ENCODE data around the gene GPRC5D. TPM values are rescaled to one million over a fixed set of nuclear protein-coding genes. Genes with fewer than 3 reads are reported as not detected.
A peak's percentile ranks its signal among the peaks of the same experiment; 100 is the strongest.

The GPRC5D gene
- total and polyA plus RNA-seq, 5 donors, result not detected

DNA sequence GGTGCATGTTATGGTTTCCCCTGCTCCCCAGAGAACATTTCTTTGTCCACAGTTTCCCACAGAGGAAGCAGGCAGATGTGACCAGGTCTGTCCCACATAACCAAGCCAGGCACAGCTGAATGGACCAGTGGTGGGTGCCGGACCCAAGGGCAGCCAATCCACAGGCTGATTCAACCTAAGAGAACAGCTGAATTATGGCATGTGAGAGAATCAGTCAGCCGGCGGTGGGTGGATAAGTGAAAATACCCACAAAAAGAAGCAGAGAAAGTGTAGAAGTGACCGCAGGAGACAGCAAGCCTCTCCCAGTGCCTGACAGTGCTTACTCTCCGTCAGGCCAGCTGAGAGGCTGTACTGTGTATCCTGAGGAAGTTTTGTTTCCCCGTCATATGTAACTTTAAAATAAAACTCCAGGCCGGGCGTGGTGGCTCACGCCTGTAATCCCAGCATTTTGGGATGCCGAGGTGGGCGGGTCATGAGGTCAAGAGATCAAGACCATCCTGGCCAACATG, 14.9 kb downstream of the GPRC5D start:
- intact Hi-C loops (cut with DNase I), result no loop called here
- WGBS, result 96% methylated on average over 11 of the region's 11 CpGs
- Histone ChIP-seq H3K4me3 (ENCODE audit: low read length) (no peak overlapping the region), H3K4me1 (ENCODE audit: control insufficient read depth, insufficient read depth, low read length) (no peaks in the 10 kb centered on the region), H3K27me3 (ENCODE audit: control insufficient read depth, insufficient read depth) (no peaks in the 10 kb centered on the region), H3K27ac (ENCODE audit: low read length) (no peak overlapping the region), H3K9me3 (ENCODE audit: control insufficient read depth, low read length) (no peaks in the 10 kb centered on the region)
- DNase-seq (no peak), ATAC-seq (no peak)

DNA sequence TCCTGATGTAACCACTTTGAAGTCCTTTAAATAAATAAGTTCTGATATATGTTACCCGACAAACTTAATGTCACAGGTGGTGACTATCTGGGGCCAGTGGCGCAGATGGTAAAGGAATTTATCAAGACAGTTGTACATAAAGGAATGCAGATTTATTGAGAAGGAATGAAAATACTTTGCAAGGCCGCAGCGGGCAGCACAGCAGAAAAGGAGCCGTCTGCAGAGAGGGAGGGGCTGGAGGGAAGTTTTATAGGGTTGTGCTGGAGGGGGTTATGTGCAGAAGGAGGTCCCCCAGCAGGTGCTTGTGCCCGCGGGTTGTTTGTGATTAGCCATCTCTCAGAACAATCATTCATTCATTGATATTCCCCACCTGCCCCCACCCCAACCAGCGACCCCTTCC, 17.4 kb downstream of the GPRC5D start:
- Histone ChIP-seq H3K27me3 (ENCODE audit: control insufficient read depth, insufficient read depth) (no peaks in the 10 kb centered on the region), H3K27ac (ENCODE audit: low read length) (no peak overlapping the region), H3K4me1 (ENCODE audit: control insufficient read depth, insufficient read depth, low read length) (no peaks in the 10 kb centered on the region), H3K4me3 (ENCODE audit: low read length) (no peak overlapping the region), H3K9me3 (ENCODE audit: control insufficient read depth, low read length) (no peaks in the 10 kb centered on the region)
- 76% methylated on average over 8 of the region's 8 CpGs for WGBS
- intact Hi-C loops (cut with DNase I), result no loop called here
- no peak for ATAC-seq
- no peak for DNase-seq

DNA sequence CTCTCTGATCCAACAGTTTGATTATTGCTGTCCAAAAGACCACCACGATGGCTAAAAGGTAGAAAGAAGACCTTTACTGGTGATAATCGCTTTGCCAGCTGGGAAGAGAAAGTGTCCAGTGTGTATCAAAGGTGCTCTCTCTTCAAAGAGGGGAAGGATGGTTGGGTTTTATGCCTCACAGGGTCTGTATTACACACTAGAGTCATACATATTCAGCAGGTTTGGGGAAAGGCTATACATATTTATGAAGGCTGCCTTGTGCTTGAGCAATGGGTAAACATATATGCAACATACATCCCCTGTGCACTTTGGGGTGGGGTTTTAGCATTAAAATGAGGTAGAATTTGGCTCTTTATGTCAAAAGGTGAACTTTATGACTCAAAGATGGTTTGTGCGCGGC, 18.2 kb downstream of the GPRC5D start:
- intact Hi-C loops (cut with DNase I), result no loop called here
- ATAC-seq (no peak), DNase-seq (no peak)
- H3K4me1 ChIP-seq (ENCODE audit: control insufficient read depth, insufficient read depth, low read length), result no peaks in the 10 kb centered on the region
- 92% methylated on average over 4 of the region's 4 CpGs for WGBS
- H3K27me3 ChIP-seq (ENCODE audit: control insufficient read depth, insufficient read depth), result no peaks in the 10 kb centered on the region
- no peak overlapping the region for H3K4me3 ChIP-seq (ENCODE audit: low read length)
- no peak overlapping the region for H3K27ac ChIP-seq (ENCODE audit: low read length)
- no peaks in the 10 kb centered on the region for H3K9me3 ChIP-seq (ENCODE audit: control insufficient read depth, low read length)

DNA sequence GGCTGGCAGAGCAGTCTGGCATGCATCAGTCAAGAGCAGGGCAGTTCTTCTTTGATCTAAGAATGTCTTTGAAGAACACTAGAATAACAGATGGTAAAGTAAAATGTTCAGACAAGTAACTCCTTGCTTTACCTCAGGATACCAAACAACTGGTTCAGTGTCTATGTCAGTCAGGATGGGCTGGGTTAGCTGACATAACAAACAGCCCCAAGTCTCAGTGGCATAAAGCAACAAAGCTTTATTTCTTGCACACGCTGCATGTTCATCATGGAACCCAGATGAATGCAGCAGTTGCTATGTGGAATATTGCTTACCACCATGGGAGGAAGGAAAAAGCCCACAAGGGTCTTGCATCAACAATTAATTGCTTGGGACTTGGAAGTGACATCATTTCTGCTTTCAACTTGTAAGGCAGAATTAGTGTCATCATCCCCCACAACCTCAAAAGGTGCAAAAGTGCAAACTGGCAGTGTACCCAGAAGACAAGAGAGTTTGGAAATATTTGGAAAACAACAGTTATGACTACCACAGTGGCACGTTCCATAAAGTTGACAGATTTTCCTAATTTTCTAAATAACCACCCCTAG, 21.2 kb downstream of the GPRC5D start:
- 90% methylated on average over 2 of the region's 2 CpGs for whole genome bisulfite sequencing
- intact Hi-C loops (cut with DNase I), result no loop called here
- H3K27me3 ChIP-seq (ENCODE audit: control insufficient read depth, insufficient read depth), result no peaks in the 10 kb centered on the region
- no peaks in the 10 kb centered on the region for H3K9me3 ChIP-seq (ENCODE audit: control insufficient read depth, low read length)
- H3K4me3 ChIP-seq (ENCODE audit: low read length), result no peak overlapping the region
- no peak overlapping the region for H3K27ac ChIP-seq (ENCODE audit: low read length)
- no peaks in the 10 kb centered on the region for H3K4me1 ChIP-seq (ENCODE audit: control insufficient read depth, insufficient read depth, low read length)
- no peak for ATAC-seq
- DNase-seq, result no peak

DNA sequence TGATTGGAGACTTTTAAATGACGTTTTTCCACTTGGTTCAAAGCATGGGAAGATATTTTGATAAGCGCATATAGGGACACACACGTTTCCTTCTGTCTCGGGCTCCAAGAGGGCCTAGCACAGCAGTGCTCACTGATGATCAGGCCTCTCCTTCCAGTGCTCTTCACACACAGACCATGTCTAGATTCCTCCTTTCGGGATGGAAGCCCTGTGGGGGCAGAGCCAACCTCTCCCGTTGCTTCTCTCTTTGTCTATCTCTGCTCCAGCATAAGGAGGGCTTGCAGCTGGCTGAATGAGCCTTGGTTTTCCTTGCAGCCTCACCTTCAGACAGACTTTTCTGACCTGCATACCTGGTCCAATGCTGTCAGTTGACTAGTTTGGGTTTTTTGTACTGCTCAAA, 22.3 kb downstream of the GPRC5D start:
- WGBS, result 95% methylated on average over 6 of the region's 6 CpGs
- ATAC-seq, result no peak
- Histone ChIP-seq H3K9me3 (ENCODE audit: control insufficient read depth, low read length) (no peaks in the 10 kb centered on the region), H3K27ac (ENCODE audit: low read length) (no peak overlapping the region), H3K27me3 (ENCODE audit: control insufficient read depth, insufficient read depth) (no peaks in the 10 kb centered on the region), H3K4me1 (ENCODE audit: control insufficient read depth, insufficient read depth, low read length) (no peaks in the 10 kb centered on the region), H3K4me3 (ENCODE audit: low read length) (no peak overlapping the region)
- no peak for DNase-seq
- intact Hi-C loops (cut with DNase I), result no loop called here

DNA sequence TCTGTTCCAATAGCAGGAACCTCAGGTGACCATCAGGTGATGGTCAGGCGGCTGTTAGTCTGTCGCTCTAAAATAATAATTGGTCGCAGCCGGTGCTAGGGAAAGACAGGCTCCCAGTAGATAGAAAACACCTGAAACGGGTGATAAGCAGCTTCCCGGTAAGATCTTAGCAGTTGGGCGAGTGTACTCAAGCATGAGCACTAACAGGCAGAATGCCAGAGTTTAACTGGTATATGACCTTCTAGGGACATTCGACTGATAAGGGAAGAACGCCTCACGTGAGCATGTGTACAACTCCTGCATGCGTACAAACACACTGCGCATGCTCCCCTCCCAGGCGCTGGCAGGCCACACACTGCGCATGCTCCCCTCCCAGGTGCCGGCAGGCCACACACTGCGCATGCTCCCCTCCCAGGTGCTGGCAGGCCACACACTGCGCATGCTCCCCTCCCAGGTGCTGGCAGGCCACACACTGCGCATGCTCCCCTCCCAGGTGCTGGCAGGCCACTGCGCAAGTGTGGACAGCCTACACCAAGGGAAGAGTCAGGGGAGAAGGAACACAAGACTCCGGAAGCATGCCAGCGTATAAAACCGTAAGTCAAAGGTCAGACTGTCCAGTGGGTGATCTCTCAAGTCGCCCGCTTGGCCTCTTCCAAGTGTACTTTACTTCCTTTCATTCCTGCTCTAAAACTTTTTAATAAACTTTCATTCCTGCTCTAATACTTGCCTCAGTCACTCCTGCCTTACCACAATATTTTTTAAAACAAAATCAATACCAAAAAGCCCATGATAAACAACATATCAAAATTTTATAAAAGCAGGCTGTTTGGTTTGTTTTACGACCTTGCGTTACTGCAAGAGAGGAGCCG, 24.5 kb downstream of the GPRC5D start:
- H3K27me3 ChIP-seq (ENCODE audit: control insufficient read depth, insufficient read depth), result no peaks in the 10 kb centered on the region
- no peaks in the 10 kb centered on the region for H3K4me1 ChIP-seq (ENCODE audit: control insufficient read depth, insufficient read depth, low read length)
- intact Hi-C loops (cut with DNase I), result no loop called here
- DNase-seq (peak; percentile 55 to 94 (median 86)), ATAC-seq (peak; percentile 88 to 95)
- WGBS, result 51% methylated on average over 27 of the region's 27 CpGs
- H3K9me3 ChIP-seq (ENCODE audit: control insufficient read depth, low read length), result no peaks in the 10 kb centered on the region
- H3K4me3 ChIP-seq (ENCODE audit: low read length), result peak overlapping the region; percentile 14
- no peak overlapping the region for H3K27ac ChIP-seq (ENCODE audit: low read length)

DNA sequence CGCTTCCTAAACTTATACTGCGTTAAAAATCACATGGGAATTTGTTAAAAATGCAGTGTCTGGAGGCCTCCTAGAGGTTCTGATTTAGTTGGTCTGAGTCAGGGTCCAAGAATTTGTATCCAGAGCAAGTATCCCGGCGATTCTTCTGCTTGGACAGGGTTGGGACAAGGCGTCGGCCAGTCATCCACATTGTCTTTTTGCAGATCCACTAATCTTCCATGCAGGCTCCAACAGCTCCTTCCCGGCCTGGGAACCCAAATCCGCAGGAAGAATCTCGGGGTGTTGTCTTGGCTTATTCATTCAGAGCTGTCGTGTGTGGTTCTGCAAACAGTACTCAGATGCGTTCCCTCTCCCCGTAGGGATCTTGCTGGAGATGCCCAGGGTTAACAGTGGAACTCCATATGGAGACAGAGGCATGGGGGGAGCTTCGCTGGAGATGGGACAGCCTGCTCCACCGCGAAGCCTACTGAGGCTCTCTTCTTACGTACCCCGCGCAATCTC, 25.3 kb downstream of the GPRC5D start:
- no peak overlapping the region for H3K4me3 ChIP-seq (ENCODE audit: low read length)
- no peaks in the 10 kb centered on the region for H3K9me3 ChIP-seq (ENCODE audit: control insufficient read depth, low read length)
- ATAC-seq (peak in 1 of 2 donors; percentile 4), DNase-seq (no peak)
- no peak overlapping the region for H3K27ac ChIP-seq (ENCODE audit: low read length)
- H3K4me1 ChIP-seq (ENCODE audit: control insufficient read depth, insufficient read depth, low read length), result no peaks in the 10 kb centered on the region
- no peaks in the 10 kb centered on the region for H3K27me3 ChIP-seq (ENCODE audit: control insufficient read depth, insufficient read depth)
- 80% methylated on average over 18 of the region's 18 CpGs for WGBS
- intact Hi-C loops (cut with DNase I), result no loop called here

DNA sequence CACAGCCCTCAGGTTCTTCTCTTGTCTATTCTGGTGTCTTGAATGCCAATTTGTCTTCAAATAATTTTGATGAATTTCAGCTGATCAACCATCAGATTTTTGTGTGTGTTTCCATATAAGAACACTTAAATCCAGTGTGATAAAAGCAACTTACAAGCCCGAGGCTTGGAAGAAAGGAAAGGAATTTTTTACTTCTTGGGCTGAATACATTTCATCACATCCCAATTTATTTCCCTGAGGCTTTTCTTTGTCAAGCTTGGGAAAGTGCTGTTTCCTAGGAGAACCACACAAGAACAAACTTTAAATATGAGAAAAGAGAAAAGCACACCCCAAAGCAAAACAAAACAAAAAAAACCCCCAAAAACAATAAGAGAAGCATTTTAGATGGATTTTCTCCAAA, 26.6 kb downstream of the GPRC5D start:
- ATAC-seq (no peak), DNase-seq (no peak)
- H3K9me3 ChIP-seq (ENCODE audit: control insufficient read depth, low read length), result no peaks in the 10 kb centered on the region
- no peaks in the 10 kb centered on the region for H3K4me1 ChIP-seq (ENCODE audit: control insufficient read depth, insufficient read depth, low read length)
- 43% methylated on average over 1 of the region's 1 CpG for WGBS
- no peak overlapping the region for H3K4me3 ChIP-seq (ENCODE audit: low read length)
- intact Hi-C loops (cut with DNase I), result no loop called here
- H3K27me3 ChIP-seq (ENCODE audit: control insufficient read depth, insufficient read depth), result no peaks in the 10 kb centered on the region
- no peak overlapping the region for H3K27ac ChIP-seq (ENCODE audit: low read length)

DNA sequence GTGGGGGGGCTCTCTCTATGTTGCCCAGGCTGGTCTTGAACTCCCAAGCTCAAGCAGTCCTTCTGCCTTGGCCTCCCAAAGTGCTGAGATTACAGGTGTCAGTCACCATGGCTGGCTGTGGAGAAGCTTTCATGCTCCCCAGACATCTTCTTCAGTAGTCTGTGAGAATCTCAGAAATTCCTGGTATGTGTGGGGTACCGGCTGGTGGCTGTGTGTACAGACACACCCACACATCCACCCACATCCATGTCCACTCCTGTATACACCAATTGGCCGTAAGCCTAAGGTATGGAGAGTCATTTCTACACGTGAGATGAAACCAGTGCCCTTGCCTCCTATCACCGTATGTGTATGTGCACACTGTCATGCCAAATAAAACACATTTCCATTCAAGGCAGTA, 27.8 kb downstream of the GPRC5D start:
- Histone ChIP-seq H3K27ac (ENCODE audit: low read length) (no peak overlapping the region), H3K9me3 (ENCODE audit: control insufficient read depth, low read length) (no peaks in the 10 kb centered on the region), H3K27me3 (ENCODE audit: control insufficient read depth, insufficient read depth) (no peaks in the 10 kb centered on the region), H3K4me1 (ENCODE audit: control insufficient read depth, insufficient read depth, low read length) (no peaks in the 10 kb centered on the region), H3K4me3 (ENCODE audit: low read length) (no peak overlapping the region)
- ATAC-seq, result no peak
- intact Hi-C loops (cut with DNase I), result no loop called here
- 70% methylated on average over 4 of the region's 4 CpGs for WGBS
- DNase-seq, result no peak

DNA sequence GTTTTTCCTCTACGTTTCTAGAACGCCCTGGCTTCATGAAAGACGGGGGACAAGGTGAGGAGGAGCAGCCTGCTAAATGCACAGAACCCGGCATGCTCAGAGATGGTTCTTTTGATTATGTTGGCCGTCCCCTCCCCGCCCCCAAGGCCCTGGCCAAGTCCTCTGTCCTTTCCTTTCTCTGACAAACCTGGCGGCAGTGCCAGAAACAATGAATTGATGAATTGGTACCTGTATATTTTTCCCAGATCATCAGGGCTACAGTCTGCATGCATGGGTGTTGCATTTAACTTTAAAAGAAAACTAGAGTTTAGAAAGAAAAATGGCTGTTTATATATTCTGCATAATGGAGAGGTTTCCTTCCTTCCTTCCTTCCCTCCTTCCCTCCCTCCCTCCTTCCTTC, 29.0 kb downstream of the GPRC5D start:
- ATAC-seq (no peak), DNase-seq (no peak)
- H3K4me3 ChIP-seq (ENCODE audit: low read length), result no peak overlapping the region
- H3K27ac ChIP-seq (ENCODE audit: low read length), result no peak overlapping the region
- H3K9me3 ChIP-seq (ENCODE audit: control insufficient read depth, low read length), result no peaks in the 10 kb centered on the region
- H3K4me1 ChIP-seq (ENCODE audit: control insufficient read depth, insufficient read depth, low read length), result no peaks in the 10 kb centered on the region
- H3K27me3 ChIP-seq (ENCODE audit: control insufficient read depth, insufficient read depth), result no peaks in the 10 kb centered on the region
- intact Hi-C loops (cut with DNase I), result no loop called here
- WGBS, result 91% methylated on average over 7 of the region's 7 CpGs

DNA sequence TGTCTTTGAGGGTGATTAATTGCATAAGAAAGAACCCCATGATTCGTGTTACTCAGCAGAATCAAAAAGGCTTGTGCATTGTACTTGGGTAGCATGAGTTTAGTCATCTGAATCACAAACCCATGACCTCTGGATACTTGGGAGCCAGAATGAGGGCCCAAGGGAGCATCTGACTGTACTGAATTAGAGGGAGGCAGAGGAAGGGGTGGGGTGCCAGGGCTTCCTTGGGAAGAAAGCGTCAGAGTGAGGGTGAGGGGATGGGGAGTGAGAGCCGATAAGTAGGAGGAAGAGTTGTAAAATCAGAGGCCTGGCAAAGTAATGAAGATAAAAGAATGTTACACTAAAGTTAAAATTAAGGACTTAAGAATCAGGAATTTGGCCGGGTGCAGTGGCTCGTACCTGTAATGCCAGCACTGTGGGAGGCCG, 29.8 kb downstream of the GPRC5D start:
- no peaks in the 10 kb centered on the region for H3K9me3 ChIP-seq (ENCODE audit: control insufficient read depth, low read length)
- 55% methylated on average over 6 of the region's 6 CpGs for WGBS
- DNase-seq, result peak in 2 of 3 donors; percentile 76 to 79
- H3K27me3 ChIP-seq (ENCODE audit: control insufficient read depth, insufficient read depth), result no peaks in the 10 kb centered on the region
- H3K4me1 ChIP-seq (ENCODE audit: control insufficient read depth, insufficient read depth, low read length), result no peaks in the 10 kb centered on the region
- peak; percentile 71 to 95 for ATAC-seq
- H3K27ac ChIP-seq (ENCODE audit: low read length), result no peak overlapping the region
- intact Hi-C loops (cut with DNase I), result no loop called here
- no peak overlapping the region for H3K4me3 ChIP-seq (ENCODE audit: low read length)
